ENCODE data around the gene NDUFAF2. TPM values are rescaled to one million over a fixed set of nuclear protein-coding genes. Genes with fewer than 3 reads are reported as not detected.

The NDUFAF2 gene
- total and polyA plus RNA-seq, 2 of the 8 experiments (the other 6 are each of a cell fraction or from before 2014, with no cell fraction given), result 10.7 to 46.5 TPM

DNA sequence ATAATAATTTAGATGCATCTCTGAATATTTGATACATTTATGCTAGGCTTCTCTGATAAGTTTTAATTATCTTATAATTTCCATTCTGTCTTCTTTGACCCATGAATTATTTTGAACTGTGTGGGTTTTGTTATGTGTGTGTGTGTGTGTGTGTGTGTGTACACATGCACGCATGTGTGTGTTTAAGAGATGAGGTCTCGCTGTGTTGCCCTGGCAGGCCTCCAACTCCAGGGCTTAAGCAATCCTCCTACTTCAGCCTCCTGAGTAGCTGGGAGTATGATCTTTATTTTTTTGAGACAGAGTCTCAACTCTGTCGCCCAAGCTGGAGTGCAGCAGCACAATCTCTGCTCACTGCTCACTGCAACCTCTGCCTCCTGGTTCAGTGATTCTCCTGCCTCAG lies 75.4 kb downstream of the NDUFAF2 start (continued):
- TF ChIP-seq CHD7 (IDR thresholded peaks at IDR 0.05; ENCODE audit: insufficient replicate concordance, low read length) (no peak), BACH1 (IDR thresholded peaks at IDR 0.05; ENCODE audit: low read length) (no peak)
